ENCODE measurements around the gene PFDN2.
A peak's percentile ranks its signal among the peaks of the same experiment; 100 is the strongest.
"Not testable (repeated sequence)": the region's sequence is repeated elsewhere in the genome, so short reads cannot be mapped to it uniquely, and the experiment has no call there.

The PFDN2 gene

GRCh38 chr1:161074676-161075368 lies 43.0 kb downstream of the PFDN2 start:
- Histone ChIP-seq H3K9ac (ENCODE audit: low read length) (no peak overlapping the region), H3K36me3 (ENCODE audit: insufficient read depth, low read length) (no peaks in the 10 kb centered on the region), H3K4me1 (ENCODE audit: insufficient read depth, low read length) (no peaks in the 10 kb centered on the region), H3K27me3 (ENCODE audit: control insufficient read depth in 1 of 2, insufficient read depth in 2 of 2, low read length in 2 of 2) (peaks cover 0 to 6% of the 10 kb centered on the region in 2 donors), H3K27ac (ENCODE audit: low read depth, low read length) (no peak overlapping the region), H3K4me3 (ENCODE audit: low read depth in 1 of 2, low read length in 2 of 2) (no peak overlapping the region), H3K9me3 (ENCODE audit: low read length) (no peaks in the 10 kb centered on the region)

- Histone ChIP-seq H3K36me3 (ENCODE audit: insufficient read depth, low read length) (no peaks in the 10 kb centered on the region), H3K9me3 (ENCODE audit: low read length) (no peaks in the 10 kb centered on the region), H3K4me3 (ENCODE audit: low read depth in 1 of 2, low read length in 2 of 2) (no peak overlapping the region)
Measured at GRCh38 chr1:161073474-161074121, 44.2 kb downstream of the PFDN2 start.

DNA sequence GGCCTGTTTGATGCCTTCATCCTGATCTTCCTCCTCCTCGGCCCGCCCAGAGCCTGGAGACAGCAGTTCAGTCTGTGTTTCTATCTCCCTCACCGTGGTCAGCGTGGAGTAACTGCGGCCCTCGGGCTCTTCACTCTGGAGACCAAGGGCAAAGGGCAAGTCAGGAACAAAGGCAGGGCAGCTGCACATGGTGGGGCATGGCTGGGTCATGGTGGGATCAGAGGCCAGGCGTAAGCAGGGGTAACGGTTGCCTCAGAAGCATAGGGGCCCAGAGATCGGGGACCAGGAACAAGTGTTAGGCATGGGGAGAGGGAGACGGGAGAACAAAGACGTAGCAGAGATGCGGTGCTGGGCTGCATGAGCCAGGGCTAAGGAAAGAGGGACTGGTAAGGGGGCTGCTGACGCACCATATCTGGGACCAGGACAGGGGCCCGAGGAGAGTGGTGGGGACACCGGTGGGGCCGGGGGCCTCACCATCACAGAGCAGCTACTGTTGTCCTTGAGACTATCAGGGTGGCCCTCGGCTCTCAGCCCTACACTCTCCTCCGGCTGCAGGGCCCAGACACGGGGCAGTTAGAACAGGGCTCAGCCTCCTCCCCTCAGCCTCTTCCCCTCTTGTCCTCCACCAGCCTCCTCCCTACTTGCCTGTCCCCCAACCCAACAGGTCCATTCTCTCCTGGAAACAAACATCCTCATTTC lies 44.9 kb downstream of the PFDN2 start:
- Histone ChIP-seq H3K9ac (ENCODE audit: low read length) (no peak overlapping the region), H3K27me3 (ENCODE audit: control insufficient read depth in 1 of 2, insufficient read depth in 2 of 2, low read length in 2 of 2) (no peaks in the 10 kb centered on the region), H3K4me3 (ENCODE audit: low read depth in 1 of 2, low read length in 2 of 2) (no peak overlapping the region), H3K9me3 (ENCODE audit: low read length) (no peaks in the 10 kb centered on the region), H3K4me1 (ENCODE audit: insufficient read depth, low read length) (no peaks in the 10 kb centered on the region), H3K36me3 (ENCODE audit: insufficient read depth, low read length) (no peaks in the 10 kb centered on the region), H3K27ac (ENCODE audit: low read depth, low read length) (no peak overlapping the region)

More at GRCh38 chr1:161073474-161074121, 44.2 kb downstream of the PFDN2 start:
- Histone ChIP-seq H3K4me1 (ENCODE audit: insufficient read depth, low read length) (no peaks in the 10 kb centered on the region), H3K27me3 (ENCODE audit: control insufficient read depth in 1 of 2, insufficient read depth in 2 of 2, low read length in 2 of 2) (no peaks in the 10 kb centered on the region), H3K27ac (ENCODE audit: low read depth, low read length) (no peak overlapping the region), H3K9ac (ENCODE audit: low read length) (no peak overlapping the region)

DNA sequence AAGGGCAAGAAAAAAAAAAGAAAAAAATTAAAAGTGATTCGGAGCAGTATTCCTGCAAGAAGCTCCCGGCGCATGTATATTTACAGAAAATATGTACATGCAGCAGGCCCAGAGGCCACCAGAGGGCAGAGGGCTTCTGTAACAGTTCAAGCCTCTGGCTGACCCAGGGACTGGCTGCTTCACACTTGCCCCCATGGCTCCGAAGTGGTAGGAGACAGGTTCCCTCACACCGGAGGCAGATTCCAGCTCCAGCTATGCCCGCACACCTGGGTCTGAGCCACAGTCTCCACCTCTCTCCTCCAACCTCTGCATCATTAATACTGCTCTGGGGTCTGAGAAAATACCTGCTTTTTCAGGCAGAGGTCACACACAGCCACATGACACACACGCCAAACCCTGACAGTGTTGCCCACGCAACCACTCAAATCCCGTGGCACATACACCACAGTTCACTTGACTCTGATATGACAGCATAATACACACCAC lies 45.9 kb downstream of the PFDN2 start:
- no peaks in the 10 kb centered on the region for H3K36me3 ChIP-seq (ENCODE audit: insufficient read depth, low read length)
- H3K27ac ChIP-seq (ENCODE audit: low read depth, low read length): no peak overlapping the region
- no peak overlapping the region for H3K4me3 ChIP-seq (ENCODE audit: low read depth in 1 of 2, low read length in 2 of 2)
- no peaks in the 10 kb centered on the region for H3K9me3 ChIP-seq (ENCODE audit: low read length)
- H3K27me3 ChIP-seq (ENCODE audit: control insufficient read depth in 1 of 2, insufficient read depth in 2 of 2, low read length in 2 of 2): no peaks in the 10 kb centered on the region
- H3K9ac ChIP-seq (ENCODE audit: low read length): no peak overlapping the region
- no peaks in the 10 kb centered on the region for H3K4me1 ChIP-seq (ENCODE audit: insufficient read depth, low read length)

DNA sequence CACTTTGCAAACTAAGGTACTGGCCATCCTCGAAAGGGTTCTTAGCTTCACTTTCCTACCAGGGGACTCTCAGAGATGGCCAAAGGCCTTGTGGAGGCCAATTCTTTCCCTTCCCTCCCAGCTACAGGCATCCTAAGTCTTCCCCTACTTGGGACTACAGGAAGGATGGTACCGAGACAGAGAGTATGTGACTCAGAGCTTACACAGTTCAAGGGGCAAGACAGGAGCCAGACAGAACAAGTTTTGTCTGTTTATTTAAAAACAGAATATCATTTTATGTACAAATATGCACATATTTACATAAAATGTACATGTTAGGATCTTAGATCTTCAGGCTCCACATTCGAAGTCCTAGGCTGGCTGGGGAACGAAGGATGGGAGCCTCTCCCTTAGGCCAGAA lies 47.1 kb downstream of the PFDN2 start:
- Histone ChIP-seq H3K27me3 (ENCODE audit: control insufficient read depth in 1 of 2, insufficient read depth in 2 of 2, low read length in 2 of 2) (no peaks in the 10 kb centered on the region), H3K4me1 (ENCODE audit: insufficient read depth, low read length) (no peaks in the 10 kb centered on the region), H3K4me3 (ENCODE audit: low read depth in 1 of 2, low read length in 2 of 2) (no peak overlapping the region), H3K9ac (ENCODE audit: low read length) (no peak overlapping the region), H3K9me3 (ENCODE audit: low read length) (no peaks in the 10 kb centered on the region), H3K27ac (ENCODE audit: low read depth, low read length) (no peak overlapping the region), H3K36me3 (ENCODE audit: insufficient read depth, low read length) (no peaks in the 10 kb centered on the region)

- Histone ChIP-seq H3K27ac (ENCODE audit: low read depth, low read length) (peak within 1 kb of the TSS; percentile 63), H3K9me3 (ENCODE audit: low read length) (no peaks in the 10 kb centered on the region), H3K4me1 (ENCODE audit: insufficient read depth, low read length) (no peaks in the 10 kb centered on the region), H3K27me3 (ENCODE audit: control insufficient read depth in 1 of 2, insufficient read depth in 2 of 2, low read length in 2 of 2) (no peaks in the 10 kb centered on the region), H3K36me3 (ENCODE audit: insufficient read depth, low read length) (no peaks in the 10 kb centered on the region), H3K9ac (ENCODE audit: low read length) (no peak within 1 kb of the TSS), H3K4me3 (ENCODE audit: low read depth in 1 of 2, low read length in 2 of 2) (peak within 1 kb of the TSS in 1 of 2 donors; percentile 27)
Measured at GRCh38 chr1:161069731-161070270, 48.0 kb downstream of the PFDN2 start, which contains the start of gene ARHGAP30. TSS of gene ARHGAP30 (minus strand) at chr1:161069891. CDS start at chr1:161069624, 267 bp downstream.

- H3K4me1 ChIP-seq (ENCODE audit: insufficient read depth, low read length): no peaks in the 10 kb centered on the region
- no peaks in the 10 kb centered on the region for H3K9me3 ChIP-seq (ENCODE audit: low read length)
- no peaks in the 10 kb centered on the region for H3K27me3 ChIP-seq (ENCODE audit: control insufficient read depth in 1 of 2, insufficient read depth in 2 of 2, low read length in 2 of 2)
- no peaks in the 10 kb centered on the region for H3K36me3 ChIP-seq (ENCODE audit: insufficient read depth, low read length)
- H3K4me3 ChIP-seq (ENCODE audit: low read depth in 1 of 2, low read length in 2 of 2): peak overlapping the region in 1 of 2 donors; percentile 27
- H3K9ac ChIP-seq (ENCODE audit: low read length): no peak overlapping the region
- H3K27ac ChIP-seq (ENCODE audit: low read depth, low read length): peak overlapping the region; percentile 63
Measured at GRCh38 chr1:161069241-161069640, 48.6 kb downstream of the PFDN2 start.

DNA sequence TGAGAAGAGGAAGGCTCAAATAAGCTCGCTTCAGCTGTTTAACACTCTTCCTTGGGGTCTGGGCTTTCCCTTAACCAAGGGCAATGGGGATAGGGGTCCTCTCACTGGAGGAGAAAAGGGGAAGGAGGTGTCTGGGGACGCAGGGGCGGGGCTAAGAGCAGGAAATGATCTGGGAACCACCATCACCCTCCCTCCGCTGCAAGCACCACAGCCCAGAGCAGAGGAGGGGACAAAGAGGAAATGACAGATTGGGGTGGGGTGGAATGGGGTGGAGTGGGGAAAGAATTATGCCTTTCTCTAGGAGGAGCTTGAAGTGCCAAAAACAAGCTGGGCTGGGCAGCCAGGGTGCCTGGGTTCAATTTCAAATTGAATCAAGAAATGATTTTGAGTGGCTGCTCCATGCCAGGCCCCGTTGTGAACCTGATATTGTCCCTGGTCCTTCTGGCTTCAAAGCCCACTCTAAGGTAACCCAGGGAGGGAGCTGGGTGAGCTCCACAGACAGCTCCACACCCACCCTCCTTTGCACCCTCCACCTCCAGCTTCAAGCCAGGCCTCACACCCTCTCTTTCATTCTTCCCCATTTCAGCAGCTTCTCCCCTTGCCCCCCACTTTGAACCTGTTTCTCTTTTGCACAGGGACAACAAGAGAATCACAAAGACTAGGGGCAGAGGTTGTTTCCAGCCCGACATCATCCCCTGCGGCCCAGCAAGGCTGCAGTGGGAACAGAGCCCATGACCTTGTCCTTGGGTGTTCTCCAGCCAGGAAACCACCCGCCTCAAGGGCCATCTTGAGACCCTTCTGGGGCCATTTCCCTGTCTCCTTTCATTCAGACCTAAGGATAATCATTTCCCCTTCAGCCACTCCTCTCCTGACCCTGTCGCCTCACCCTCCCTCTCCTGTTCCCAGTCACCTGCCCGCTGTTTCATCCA lies 49.3 kb downstream of the PFDN2 start:
- no peak overlapping the region for H3K27ac ChIP-seq (ENCODE audit: low read depth, low read length)
- peak overlapping the region in 1 of 2 donors; percentile 27 for H3K4me3 ChIP-seq (ENCODE audit: low read depth in 1 of 2, low read length in 2 of 2)
- no peaks in the 10 kb centered on the region for H3K36me3 ChIP-seq (ENCODE audit: insufficient read depth, low read length)
- H3K4me1 ChIP-seq (ENCODE audit: insufficient read depth, low read length): no peaks in the 10 kb centered on the region
- H3K27me3 ChIP-seq (ENCODE audit: control insufficient read depth in 1 of 2, insufficient read depth in 2 of 2, low read length in 2 of 2): no peaks in the 10 kb centered on the region
- no peak overlapping the region for H3K9ac ChIP-seq (ENCODE audit: low read length)
- H3K9me3 ChIP-seq (ENCODE audit: low read length): no peaks in the 10 kb centered on the region

GRCh38 chr1:161066694-161067093 lies 51.1 kb downstream of the PFDN2 start:
- H3K27me3 ChIP-seq (ENCODE audit: control insufficient read depth in 1 of 2, insufficient read depth in 2 of 2, low read length in 2 of 2): no peaks in the 10 kb centered on the region
- H3K27ac ChIP-seq (ENCODE audit: low read depth, low read length): no peak overlapping the region
- H3K4me1 ChIP-seq (ENCODE audit: insufficient read depth, low read length): no peaks in the 10 kb centered on the region
- H3K4me3 ChIP-seq (ENCODE audit: low read depth in 1 of 2, low read length in 2 of 2): no peak overlapping the region
- H3K9me3 ChIP-seq (ENCODE audit: low read length): no peaks in the 10 kb centered on the region
- no peak overlapping the region for H3K9ac ChIP-seq (ENCODE audit: low read length)
- no peaks in the 10 kb centered on the region for H3K36me3 ChIP-seq (ENCODE audit: insufficient read depth, low read length)

GRCh38 chr1:161065681-161066080 lies 52.2 kb downstream of the PFDN2 start:
- H3K9me3 ChIP-seq (ENCODE audit: low read length); H3K4me3 ChIP-seq (ENCODE audit: low read depth in 1 of 2, low read length in 2 of 2); H3K4me1 ChIP-seq (ENCODE audit: insufficient read depth, low read length); H3K27ac ChIP-seq (ENCODE audit: low read depth, low read length); H3K36me3 ChIP-seq (ENCODE audit: insufficient read depth, low read length); H3K9ac ChIP-seq (ENCODE audit: low read length); H3K27me3 ChIP-seq (ENCODE audit: control insufficient read depth in 1 of 2, insufficient read depth in 2 of 2, low read length in 2 of 2): not testable (repeated sequence)

All from muscle layer of colon (tissue), 2 donors.